ENCODE results near the gene SPESP1. TPM values are rescaled to one million over a fixed set of nuclear protein-coding genes. Genes with fewer than 3 reads are reported as not detected.

Gene SPESP1
- total and polyA plus RNA-seq, 2 of the 8 experiments (the other 6 are each of a cell fraction or from before 2014, with no cell fraction given): not detected

GRCh38 chr15:68969298-68969697 lies 39.0 kb downstream of the SPESP1 start:
- H3K79me1 ChIP-seq (ENCODE audit: low read depth, low read length): no peaks in the 10 kb centered on the region
- no peak overlapping the region for H3K4ac ChIP-seq (replicated peaks; ENCODE audit: insufficient read length, low read depth, low read length)
- no peak overlapping the region for H3K4me2 ChIP-seq (ENCODE audit: insufficient read depth in 1 of 2, low read depth in 2 of 2, low read length in 2 of 2)
- H4K91ac ChIP-seq (replicated peaks; ENCODE audit: insufficient read length, low read length): no peak overlapping the region
- H3K27ac ChIP-seq (ENCODE audit: low read depth, low read length): no peak overlapping the region
- no peak overlapping the region for H3K14ac ChIP-seq (ENCODE audit: insufficient read length)
- H2AK5ac ChIP-seq (ENCODE audit: low read depth, low read length): no peak overlapping the region
- no peaks in the 10 kb centered on the region for H3K4me1 ChIP-seq (replicated peaks in 1 of 4; ENCODE audit: control insufficient read depth in 3 of 4, insufficient read depth in 4 of 4, low read length in 3 of 4)
- no peak overlapping the region for H3K18ac ChIP-seq (ENCODE audit: extremely low read depth, low read length)
- no peak for TF ChIP-seq CHD1 (IDR thresholded peaks at IDR 0.05; ENCODE audit: low read depth, low read length)
- TF ChIP-seq KDM4A (IDR thresholded peaks at IDR 0.05; ENCODE audit: low read depth, low read length, severe bottlenecking): no peak
- no peak for TF ChIP-seq NRF1 (IDR thresholded peaks at IDR 0.05; ENCODE audit: low read depth, low read length)
- TF ChIP-seq MAFK (IDR thresholded peaks at IDR 0.05; ENCODE audit: low read depth, low read length): no peak
- no peak for TF ChIP-seq HDAC6 (IDR thresholded peaks at IDR 0.05; ENCODE audit: low read depth, low read length)
- TF ChIP-seq ZNF274 (IDR thresholded peaks at IDR 0.05; ENCODE audit: borderline replicate concordance, extremely low read depth, low read length): no peak
- TF ChIP-seq FOSL1 (IDR thresholded peaks at IDR 0.05; ENCODE audit: insufficient read depth, low read depth, low read length): no peak
- TF ChIP-seq SP4 (IDR thresholded peaks at IDR 0.05; ENCODE audit: low read length): no peak
- TF ChIP-seq RAD21 (IDR thresholded peaks at IDR 0.05 in 1 of 2, conservative IDR thresholded peaks at IDR 0.05 in 1 of 2; ENCODE audit: low read depth in 2 of 2, low read length in 2 of 2): no peak
- no peak overlapping the region for H2AFZ ChIP-seq (ENCODE audit: low read length)
- H3K36me3 ChIP-seq (ENCODE audit: control insufficient read depth in 2 of 4, insufficient read depth in 4 of 4, low read length in 3 of 4): no peaks in the 10 kb centered on the region
- H3K56ac ChIP-seq (replicated peaks; ENCODE audit: insufficient read length, low read depth, low read length): no peak overlapping the region
- no peak overlapping the region for H4K8ac ChIP-seq (ENCODE audit: extremely low read depth, insufficient read depth, low read length)
- DNase-seq (ENCODE audit: low read depth in 1 of 2, low spot score in 2 of 2) (no peak), FAIRE-seq (no peak)
- no peaks in the 10 kb centered on the region for H3K79me2 ChIP-seq (ENCODE audit: control insufficient read depth in 1 of 2, insufficient read depth in 2 of 2, low read length in 2 of 2)
- H2BK5ac ChIP-seq (ENCODE audit: low read depth, low read length): no peak overlapping the region
- POLR2A ChIA-PET (ENCODE audit: partially characterized antibody): no interaction called here
- H4K5ac ChIP-seq (ENCODE audit: insufficient read length, low read depth, low read length): no peak overlapping the region
- no peak overlapping the region for H3K4me3 ChIP-seq (ENCODE audit: extremely low read depth in 1 of 4, insufficient read depth in 2 of 4, low read depth in 3 of 4, low read length in 4 of 4)
- CTCF ChIA-PET (ENCODE audit: partially characterized antibody): no interaction called here
- no peaks in the 10 kb centered on the region for H3K27me3 ChIP-seq (replicated peaks in 1 of 4; ENCODE audit: control insufficient read depth in 3 of 4, extremely low read depth in 1 of 4, insufficient read depth in 3 of 4, low read length in 3 of 4)
- H2BK12ac ChIP-seq (ENCODE audit: low read depth, low read length): no peak overlapping the region
- H3K9ac ChIP-seq (replicated peaks in 1 of 4; ENCODE audit: extremely low read depth in 1 of 4, low read depth in 3 of 4, low read length in 3 of 4): no peak overlapping the region
- H2BK15ac ChIP-seq (ENCODE audit: low read length): no peak overlapping the region
- H2BK120ac ChIP-seq (replicated peaks; ENCODE audit: low read depth, low read length): no peak overlapping the region
- peaks cover 10 to 16% of the 10 kb centered on the region in 2 experiments for H3K9me3 ChIP-seq (ENCODE audit: insufficient read depth in 2 of 2, low read depth in 1 of 2, low read length in 1 of 2)
- no peak overlapping the region for H3K23ac ChIP-seq (ENCODE audit: insufficient read length)
- no peak overlapping the region for H2BK20ac ChIP-seq (ENCODE audit: low read length)
- H3K23me2 ChIP-seq (ENCODE audit: low read depth, low read length): no peaks in the 10 kb centered on the region
- H4K20me1 ChIP-seq (replicated peaks in 1 of 2; ENCODE audit: control insufficient read depth in 1 of 2, insufficient read depth in 2 of 2, low read length in 2 of 2): no peaks in the 10 kb centered on the region
